Spinal cord (tissue), 10 donors: ENCODE results near the gene TIMM22. TPM values are rescaled to one million over a fixed set of nuclear protein-coding genes. Genes with fewer than 3 reads are reported as not detected.

Experiments
- DNase-seq, 6 donors: peaks; one replicate each; pipeline versions ENCODE4 v3.0.0 to v3.0.0-alpha.2; 2013 to 2015; ENCODE audit warnings: low spot score in 6 of 6, low read depth in 4 of 6
- H3K27ac ChIP-seq: one replicate; pipeline ENCODE4 v1.5.1; 2013; ENCODE audit warnings: low read depth, low read length, control low read depth
- H3K27me3 ChIP-seq: one replicate; pipeline ENCODE4 v1.6.1; 2013; ENCODE audit warnings: low read length; ENCODE audit not compliant: control insufficient read depth, insufficient read depth
- H3K36me3 ChIP-seq: one replicate; pipeline ENCODE4 v1.6.1; 2013; ENCODE audit warnings: low read length; ENCODE audit not compliant: control insufficient read depth, insufficient read depth
- H3K4me1 ChIP-seq: one replicate; pipeline ENCODE4 v1.6.1; 2013; ENCODE audit warnings: low read length; ENCODE audit not compliant: control insufficient read depth, insufficient read depth
- H3K4me3 ChIP-seq: one replicate; pipeline ENCODE4 v1.5.1; 2013; ENCODE audit warnings: low read depth, low read length, control low read depth
- H3K9me3 ChIP-seq: one replicate; pipeline ENCODE4 v1.6.1; 2013; ENCODE audit warnings: low read length; ENCODE audit not compliant: control insufficient read depth, insufficient read depth
- WGBS: methylation state at CpG from one replicate; pipeline ENCODE4 v1.1.5; 2013; ENCODE audit warnings: missing lambda C conversion rate; ENCODE audit not compliant: insufficient coverage; 5-methylcytosine and 5-hydroxymethylcytosine counted together
- polyA plus RNA-seq, 2 donors: library from polyadenylated mRNA; unstranded; fragments of 120-200 nt; gene quantifications; one replicate each; pipeline ENCODE4 v1.2.1, GENCODE V29; 2013; ENCODE audit not compliant: insufficient read length in 2 of 2
- total RNA-seq, 2 donors: library from RNA; depleted of rRNA in 1 of 2; stranded (reverse); fragments of 120-200 nt in 1 of 2; fragments of >200 nt in 1 of 2; gene quantifications; one replicate each; pipeline versions ENCODE4 v1.2.3 to v1.2.4, GENCODE V29; 2013 to 2014
- donor health status: healthy.

TIMM22 gene
- total and polyA plus RNA-seq, 4 donors: 11.8 to 19.1 (median 18.7) TPM

DNA sequence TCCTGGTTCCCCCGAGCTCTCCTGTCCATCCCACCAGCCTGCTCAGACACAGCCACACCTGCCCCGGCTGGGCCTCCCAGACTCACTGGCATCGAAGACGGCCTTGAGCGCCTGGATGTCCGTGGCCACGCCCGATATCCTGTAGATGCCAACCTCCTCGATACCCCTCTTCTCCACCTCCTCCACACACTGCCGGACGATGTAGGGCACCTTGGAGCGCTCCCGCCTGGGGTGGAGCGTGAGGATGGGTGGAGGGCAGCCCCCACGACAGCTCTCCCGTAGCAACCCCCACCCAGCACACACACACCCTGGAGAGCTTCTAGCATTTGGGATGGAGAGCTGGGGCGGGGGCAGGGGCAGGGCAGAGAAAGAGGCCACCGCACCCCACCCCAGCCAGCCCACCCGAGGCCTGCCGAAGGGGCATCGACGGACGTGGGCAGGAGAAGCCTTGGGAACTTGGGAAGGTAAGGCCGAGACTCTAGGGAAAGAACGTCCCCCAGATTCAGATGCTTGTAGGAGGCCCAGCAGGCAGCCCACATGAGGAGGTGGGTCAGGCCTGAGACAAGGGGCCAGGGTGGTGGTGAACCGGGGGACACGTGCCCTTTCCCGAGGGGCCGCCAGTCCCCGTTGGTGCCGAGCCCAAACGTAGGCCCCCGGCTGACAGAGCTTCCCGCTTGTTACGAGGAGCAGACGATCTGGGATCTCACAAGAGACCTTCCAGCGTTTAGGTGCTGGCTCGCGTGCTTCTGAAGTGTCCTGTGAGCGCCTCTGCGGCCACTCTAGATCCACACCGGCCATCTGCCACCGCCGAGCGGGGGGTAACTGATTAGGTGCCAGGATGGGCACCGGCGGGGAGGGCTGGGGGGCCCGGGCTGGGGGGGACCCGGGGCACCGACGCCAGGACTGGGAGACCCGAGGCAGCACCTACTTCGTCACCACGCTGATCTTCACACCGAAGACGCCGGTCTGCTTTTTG lies 15.1 kb downstream of the TIMM22 start:
- Histone ChIP-seq H3K27me3 (no peaks in the 10 kb centered on the region), H3K4me1 (peaks cover 14% of the 10 kb centered on the region), H3K9me3 (no peaks in the 10 kb centered on the region), H3K4me3 (no peak overlapping the region), H3K36me3 (peaks cover 79% of the 10 kb centered on the region), H3K27ac (no peak overlapping the region)
- DNase-seq: no peak
- WGBS: 89% methylated on average over 48 of the region's 57 CpGs

DNA sequence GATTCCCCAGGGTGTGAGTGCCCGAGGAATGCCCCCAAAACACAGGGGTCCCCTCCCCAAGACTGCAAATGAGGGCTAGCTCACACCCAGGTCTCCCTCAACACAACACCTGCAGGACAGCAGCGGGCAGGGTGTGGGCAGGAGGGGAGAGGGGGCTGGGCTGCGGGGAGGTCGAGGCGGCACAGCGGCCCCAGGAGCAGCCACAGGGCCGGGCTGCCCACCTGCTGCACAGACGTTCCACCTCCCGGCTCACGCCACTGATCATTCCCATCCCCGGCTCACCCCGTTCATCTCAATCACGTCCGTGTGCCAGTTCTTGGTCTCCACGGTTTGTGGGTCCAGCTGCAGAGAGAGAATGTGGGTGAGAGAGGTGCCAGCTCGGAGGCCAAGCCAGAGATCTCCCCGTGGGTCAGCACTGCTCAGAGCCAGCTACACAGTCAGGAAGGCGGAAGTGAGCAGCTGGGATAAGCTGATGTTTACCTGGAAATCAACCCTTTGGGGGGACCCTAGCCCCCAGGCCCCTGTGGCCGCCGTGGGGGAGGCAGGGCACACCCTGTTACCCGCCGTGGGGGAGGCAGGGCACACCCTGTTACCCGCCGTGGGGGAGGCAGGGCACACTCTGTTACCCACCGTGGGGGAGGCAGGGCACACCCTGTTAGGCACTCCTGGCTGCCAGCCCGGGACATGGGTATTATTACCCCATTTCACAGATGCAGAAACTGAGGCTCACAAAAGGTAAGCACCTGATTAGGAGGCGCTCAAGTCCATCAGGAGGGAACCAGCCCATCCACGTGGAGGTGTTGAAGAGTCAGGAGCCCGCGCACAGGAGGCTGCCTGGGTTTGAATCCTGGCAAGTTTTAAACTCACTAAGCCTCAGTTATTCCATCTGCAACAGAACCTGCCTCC lies 16.1 kb downstream of the TIMM22 start:
- no peak for DNase-seq
- Histone ChIP-seq H3K4me1 (peaks cover 4% of the 10 kb centered on the region), H3K9me3 (no peaks in the 10 kb centered on the region), H3K4me3 (no peak overlapping the region), H3K27ac (no peak overlapping the region), H3K27me3 (no peaks in the 10 kb centered on the region), H3K36me3 (peaks cover 71% of the 10 kb centered on the region)
- WGBS: 84% methylated on average over 15 of the region's 30 CpGs

DNA sequence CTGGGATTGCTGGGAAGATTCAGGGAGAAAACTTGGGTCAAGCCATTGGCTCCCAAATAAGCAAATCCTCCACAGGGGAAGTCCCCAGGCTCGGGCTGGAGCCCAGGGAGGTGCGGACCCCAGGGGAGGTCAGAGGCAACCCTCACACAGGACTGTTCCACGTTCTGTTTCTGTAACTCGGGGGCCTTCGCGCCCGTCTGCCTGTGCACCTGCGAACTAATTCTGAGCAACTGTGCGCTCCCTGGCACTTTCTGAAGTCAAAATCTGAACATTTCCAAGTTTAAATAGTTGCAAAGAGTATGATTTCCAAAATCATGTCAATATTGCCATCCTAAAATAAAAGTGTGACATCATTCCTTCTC lies 16.8 kb downstream of the TIMM22 start:
- no peak for DNase-seq
- Histone ChIP-seq H3K4me1 (no peaks in the 10 kb centered on the region), H3K9me3 (no peaks in the 10 kb centered on the region), H3K36me3 (peaks cover 69% of the 10 kb centered on the region), H3K27me3 (no peaks in the 10 kb centered on the region), H3K27ac (no peak overlapping the region), H3K4me3 (no peak overlapping the region)
- 91% methylated on average over 7 of the region's 9 CpGs for WGBS

DNA sequence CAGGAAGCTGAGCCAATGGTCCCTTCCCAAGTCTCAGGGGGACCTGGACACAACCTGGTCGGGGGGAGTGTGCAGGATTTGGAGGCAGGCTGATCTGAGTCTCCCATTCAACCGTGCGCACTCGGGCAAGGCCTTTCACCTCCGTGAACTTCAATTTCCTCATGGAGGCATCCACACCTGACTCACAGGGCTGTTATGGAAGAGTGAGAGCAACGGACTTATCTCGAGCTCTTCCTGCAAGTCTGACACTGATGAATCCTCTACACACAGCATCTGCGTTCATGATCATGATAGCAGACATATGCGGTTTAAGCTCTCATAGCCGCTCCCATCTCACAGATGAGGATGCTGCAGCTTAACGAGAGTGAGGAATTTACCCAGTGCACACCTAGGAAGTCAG lies 21.6 kb downstream of the TIMM22 start:
- peaks cover 20% of the 10 kb centered on the region for H3K4me1 ChIP-seq

DNA sequence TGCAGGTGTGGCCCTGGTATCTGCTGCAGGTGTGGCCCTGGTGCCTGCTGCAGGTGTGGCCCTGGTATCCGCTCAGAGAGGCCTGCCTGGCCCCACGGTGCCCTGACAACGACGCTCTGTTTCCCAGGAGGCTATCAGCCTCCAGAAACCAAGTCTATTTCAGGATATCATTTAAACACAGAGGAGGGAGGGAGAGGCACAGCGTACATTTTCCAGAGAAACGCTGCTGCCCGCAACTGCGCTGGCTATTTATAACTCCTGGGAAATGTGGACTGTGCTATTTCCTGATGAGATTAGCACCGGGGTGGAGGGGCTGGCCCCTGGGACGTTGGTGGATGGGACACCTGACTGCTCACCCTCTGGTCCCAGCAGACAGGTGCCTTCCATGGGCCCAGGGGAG lies 22.5 kb downstream of the TIMM22 start:
- WGBS: 69% methylated on average over 5 of the region's 10 CpGs
- DNase-seq: no peak
- no peaks in the 10 kb centered on the region for H3K9me3 ChIP-seq
- no peak overlapping the region for H3K27ac ChIP-seq
- H3K4me3 ChIP-seq: no peak overlapping the region
- peaks cover 65% of the 10 kb centered on the region for H3K36me3 ChIP-seq
- H3K4me1 ChIP-seq: peaks cover 20% of the 10 kb centered on the region
- no peaks in the 10 kb centered on the region for H3K27me3 ChIP-seq

More for the DNA sequence above, 21.6 kb downstream of the TIMM22 start:
- 94% methylated on average over 10 of the region's 11 CpGs for WGBS
- Histone ChIP-seq H3K27me3 (no peaks in the 10 kb centered on the region), H3K27ac (no peak overlapping the region), H3K9me3 (no peaks in the 10 kb centered on the region), H3K4me3 (no peak overlapping the region), H3K36me3 (peaks cover 64% of the 10 kb centered on the region)
- DNase-seq: no peak

DNA sequence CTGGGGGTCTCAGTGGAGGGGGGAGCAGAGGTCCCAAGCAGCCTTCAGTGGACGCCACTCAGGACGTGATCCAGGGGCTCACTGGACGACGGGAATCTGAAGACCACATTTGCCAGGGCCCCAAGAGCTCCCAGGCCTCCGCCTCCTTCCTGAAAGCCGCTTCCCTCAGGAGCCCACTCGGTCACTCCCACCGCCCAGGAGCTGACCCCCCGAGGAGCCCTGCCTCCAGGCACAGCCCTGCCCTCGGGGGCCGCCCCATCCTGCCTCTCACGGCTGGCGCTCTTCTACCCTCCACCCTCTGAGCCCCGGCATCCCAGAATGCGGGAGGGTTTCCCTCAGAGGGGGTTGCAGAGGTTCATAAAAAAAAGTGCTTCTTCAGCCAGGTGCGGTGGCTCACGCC lies 24.2 kb downstream of the TIMM22 start:
- H3K27ac ChIP-seq: no peak overlapping the region
- no peak overlapping the region for H3K4me3 ChIP-seq
- WGBS: 73% methylated on average over 11 of the region's 17 CpGs

DNA sequence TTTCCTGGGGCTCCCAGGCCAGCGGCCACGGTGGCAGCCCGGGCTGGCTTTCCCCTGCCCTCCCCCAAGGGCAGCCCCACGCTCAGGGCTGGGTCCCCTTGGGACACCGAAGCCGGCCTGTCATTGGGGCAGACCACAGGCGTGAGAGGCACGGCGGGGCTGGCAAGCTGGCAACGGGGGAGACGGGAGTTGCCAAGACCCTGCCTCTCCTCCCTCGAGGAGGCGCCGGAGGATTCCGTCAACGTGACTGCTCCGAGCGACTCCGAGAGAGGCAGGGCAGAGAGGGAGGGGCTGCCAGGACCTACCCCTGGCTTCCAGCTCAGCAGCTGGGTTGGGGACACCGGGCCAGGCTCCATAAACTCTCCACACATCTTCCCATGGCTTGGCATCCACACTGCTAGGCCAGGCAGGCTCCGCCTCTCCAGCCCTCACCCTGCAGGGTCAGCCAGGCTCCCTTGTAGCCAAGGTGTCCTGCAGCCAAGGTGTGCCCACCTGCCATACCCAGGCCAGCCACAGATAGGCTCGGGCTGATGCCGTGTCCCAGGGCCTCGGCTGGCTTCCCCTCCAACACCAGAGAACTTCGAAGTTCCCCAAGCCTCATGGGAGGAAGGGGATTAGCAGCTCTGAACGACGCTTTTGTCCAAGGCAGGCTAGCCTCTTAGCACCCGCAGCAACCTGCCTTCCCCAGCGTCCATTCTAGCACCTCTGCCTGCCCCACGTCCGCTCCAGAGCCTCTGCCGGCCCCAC lies 25.5 kb downstream of the TIMM22 start:
- no peak overlapping the region for H3K27ac ChIP-seq
- peaks cover 37% of the 10 kb centered on the region for H3K4me1 ChIP-seq
- no peaks in the 10 kb centered on the region for H3K9me3 ChIP-seq
- no peak overlapping the region for H3K4me3 ChIP-seq
- peak in 1 of 6 donors; percentile 52 for DNase-seq
- H3K27me3 ChIP-seq: no peaks in the 10 kb centered on the region
- 60% methylated on average over 27 of the region's 32 CpGs for WGBS
- peaks cover 80% of the 10 kb centered on the region for H3K36me3 ChIP-seq

More for the DNA sequence above, 24.2 kb downstream of the TIMM22 start:
- Histone ChIP-seq H3K27me3 (no peaks in the 10 kb centered on the region), H3K36me3 (peaks cover 77% of the 10 kb centered on the region), H3K4me1 (peaks cover 26% of the 10 kb centered on the region), H3K9me3 (no peaks in the 10 kb centered on the region)
- no peak for DNase-seq

DNA sequence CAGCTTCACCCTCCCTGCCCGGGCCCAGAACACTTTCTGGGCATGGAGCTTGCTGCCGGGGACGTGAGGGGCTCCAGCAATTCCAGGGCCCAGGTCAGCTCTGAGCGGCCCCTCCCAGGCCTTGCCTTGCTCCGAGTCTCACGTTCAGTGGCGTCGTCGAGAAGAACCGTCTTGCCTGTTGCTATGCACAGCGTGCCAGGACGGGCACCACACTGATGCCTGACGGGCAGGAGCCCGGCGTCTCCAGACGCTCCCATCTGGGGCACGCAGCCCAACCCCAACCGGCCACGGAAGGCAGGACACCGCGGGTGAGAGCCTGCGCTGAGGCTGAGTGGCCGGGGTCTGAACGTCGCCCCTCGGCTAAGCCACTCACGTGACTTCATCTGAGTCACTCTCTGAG lies 27.1 kb downstream of the TIMM22 start:
- peaks cover 89% of the 10 kb centered on the region for H3K36me3 ChIP-seq
- peaks cover 43% of the 10 kb centered on the region for H3K4me1 ChIP-seq
- no peaks in the 10 kb centered on the region for H3K9me3 ChIP-seq
- WGBS: 91% methylated on average over 27 of the region's 27 CpGs
- no peak overlapping the region for H3K4me3 ChIP-seq
- no peak for DNase-seq
- H3K27me3 ChIP-seq: no peaks in the 10 kb centered on the region
- no peak overlapping the region for H3K27ac ChIP-seq
